Inflammatory macrophage treated with lipopolysaccharide for 1 hour (primary cell): Measurements from ENCODE around the gene GGPS1.
A peak's percentile ranks its signal among the peaks of the same experiment; 100 is the strongest.
"Not testable (repeated sequence)": the region's sequence is repeated elsewhere in the genome, so short reads cannot be mapped to it uniquely, and the experiment has no call there.

Experiments
- DNase-seq, 2 donors: peaks; one replicate each; pipeline ENCODE4 v3.0.0-alpha.2; 2020 to 2022

The GGPS1 gene

DNA sequence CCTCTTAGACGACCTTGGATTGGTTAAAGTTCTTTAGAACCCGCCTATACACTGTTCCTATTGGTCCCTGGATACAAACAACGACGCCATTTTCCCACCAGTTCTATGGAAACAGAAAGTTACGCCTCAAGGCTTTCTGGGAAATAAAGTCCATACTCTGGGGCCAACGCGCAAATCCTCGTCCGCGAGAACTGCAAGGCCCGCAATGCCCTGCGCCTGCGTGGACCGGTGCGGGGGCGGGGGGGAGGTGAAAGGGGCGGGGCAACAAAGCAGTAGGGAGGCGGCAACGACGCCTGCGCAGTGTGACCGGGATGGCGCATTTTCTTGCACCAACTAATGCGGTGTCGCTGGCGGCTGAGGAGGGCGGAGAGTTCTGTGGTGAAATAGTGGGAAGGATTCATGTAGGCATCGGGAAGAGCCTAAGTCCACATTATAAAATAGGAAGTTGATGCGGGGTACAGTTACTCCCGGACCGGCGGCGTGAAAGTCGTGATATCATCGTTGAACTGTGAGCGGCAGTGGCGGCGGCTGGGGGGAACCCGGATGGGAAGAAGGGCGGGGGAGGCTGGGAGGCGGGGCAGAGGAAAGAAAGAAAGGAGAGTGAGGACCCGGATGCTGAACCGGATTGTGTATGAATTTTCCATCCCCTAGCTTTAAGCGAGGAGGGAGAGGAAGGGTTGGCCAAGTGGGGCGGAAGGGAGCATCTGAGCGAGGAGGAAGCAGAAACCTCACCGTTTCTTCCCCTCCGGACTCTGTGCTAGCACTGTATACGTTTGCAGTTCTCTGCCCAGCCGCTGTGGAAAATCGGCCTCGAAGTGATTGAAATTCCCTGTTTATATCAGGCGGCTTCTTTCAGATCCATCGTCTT lies at the start of gene GGPS1:
Gene GGPS1, plus strand, starts transcription at position 300 of the 868 bp plus-strand sequence. CDS start 6,695 bp downstream, outside the sequence.
- peak; percentile 99 to 100 for DNase-seq

DNA sequence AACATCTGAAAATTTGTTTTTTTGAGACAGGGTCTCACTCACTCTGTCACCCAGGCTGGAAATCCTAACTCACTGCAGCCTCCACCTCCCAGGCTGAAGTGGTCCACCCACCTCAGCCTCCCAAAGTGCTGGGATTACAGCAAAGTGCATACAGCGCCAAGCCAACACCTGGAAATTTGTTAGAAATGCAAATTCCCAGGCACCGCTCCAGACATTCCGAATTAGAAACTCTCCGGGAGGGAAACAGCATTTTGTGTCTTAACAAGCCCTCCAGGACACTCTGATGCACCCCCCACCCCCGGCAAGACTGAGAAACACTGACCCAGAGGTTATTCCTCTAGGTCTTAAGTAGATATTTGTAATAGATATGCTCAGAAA lies 49.5 kb upstream of the GGPS1 start:
- no peak for DNase-seq

DNA sequence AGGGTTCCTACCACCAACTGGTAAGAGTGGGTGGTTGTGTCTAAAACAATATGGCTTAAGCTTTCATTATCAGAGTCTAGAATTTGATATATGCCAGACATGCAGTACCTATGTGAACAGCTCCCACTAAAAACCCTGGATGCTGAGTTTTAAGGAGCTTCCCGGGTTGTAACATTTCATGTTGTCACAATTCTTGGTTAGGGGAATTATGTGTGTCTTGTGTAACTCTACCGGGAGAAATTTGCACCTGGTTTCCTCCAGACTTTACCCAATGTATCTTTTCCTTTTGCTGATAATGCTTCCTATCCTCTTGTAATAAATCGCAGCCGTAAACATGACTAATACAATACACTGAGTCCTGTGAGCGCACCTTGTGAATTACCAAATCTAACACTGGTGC lies 48.7 kb upstream of the GGPS1 start:
- no peak for DNase-seq

DNA sequence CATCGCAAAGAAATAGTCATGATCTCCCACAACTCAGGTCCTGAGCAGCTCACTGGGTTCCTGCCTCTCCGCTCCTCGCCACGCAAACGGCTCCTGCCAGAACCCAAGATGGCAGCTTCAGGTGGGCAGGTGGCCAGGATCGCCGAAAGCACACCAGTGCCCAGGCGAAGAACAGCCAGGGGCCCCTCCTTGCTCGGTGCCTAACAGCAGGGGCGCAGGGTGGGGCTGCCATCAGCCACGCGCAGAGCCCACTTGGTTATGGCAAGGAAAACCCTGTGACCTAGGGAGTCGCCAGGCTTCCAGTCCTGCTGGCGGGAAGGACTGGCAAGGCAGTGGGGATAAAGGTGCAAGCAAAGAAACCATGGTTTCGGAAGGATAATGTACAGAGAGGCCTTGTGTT lies 47.9 kb upstream of the GGPS1 start:
- DNase-seq: no peak

DNA sequence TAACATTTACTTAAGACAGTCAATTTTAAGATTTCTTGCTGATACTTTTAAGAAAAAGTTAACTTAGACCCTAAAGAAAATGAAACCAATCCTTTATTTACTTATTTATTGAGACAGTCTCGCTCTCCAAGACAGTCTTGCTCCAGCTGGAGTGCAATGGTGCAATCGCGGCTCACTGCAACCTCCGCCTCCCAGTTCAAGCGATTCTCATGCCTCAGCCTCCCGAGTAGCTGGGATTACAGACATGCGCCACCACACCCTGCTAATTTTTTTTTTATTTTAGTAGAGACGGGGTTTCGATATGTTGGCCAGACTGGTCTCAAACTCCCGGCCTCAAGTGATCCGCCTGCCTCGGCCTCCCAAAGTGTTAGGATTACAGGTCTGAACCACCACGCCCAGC lies 44.7 kb upstream of the GGPS1 start:
- DNase-seq: not testable (repeated sequence)

DNA sequence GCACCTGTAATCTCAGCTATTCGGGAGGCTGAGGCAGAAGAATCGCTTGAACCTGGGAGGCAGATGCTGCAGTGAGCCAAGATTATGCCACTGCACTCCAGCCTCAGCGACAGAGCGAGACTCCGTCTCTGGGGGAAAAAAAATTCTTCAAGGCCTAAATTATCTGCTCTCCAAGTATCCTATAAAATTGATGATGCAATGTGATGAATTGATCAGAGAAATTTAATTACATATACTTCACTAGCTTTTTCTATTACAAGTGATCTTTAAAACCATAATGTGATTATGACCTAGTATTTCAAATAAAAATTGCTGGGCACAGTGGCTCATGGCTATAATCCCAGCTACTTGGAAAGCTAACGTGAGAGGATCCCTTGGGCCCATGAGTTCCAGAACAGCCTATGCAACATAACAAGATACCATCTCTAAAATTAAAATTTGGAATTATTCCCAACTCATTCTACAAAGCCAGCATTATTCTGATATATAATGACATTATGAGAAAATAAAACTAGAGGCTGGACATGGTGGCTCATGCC lies 44.1 kb upstream of the GGPS1 start:
- DNase-seq: no peak

DNA sequence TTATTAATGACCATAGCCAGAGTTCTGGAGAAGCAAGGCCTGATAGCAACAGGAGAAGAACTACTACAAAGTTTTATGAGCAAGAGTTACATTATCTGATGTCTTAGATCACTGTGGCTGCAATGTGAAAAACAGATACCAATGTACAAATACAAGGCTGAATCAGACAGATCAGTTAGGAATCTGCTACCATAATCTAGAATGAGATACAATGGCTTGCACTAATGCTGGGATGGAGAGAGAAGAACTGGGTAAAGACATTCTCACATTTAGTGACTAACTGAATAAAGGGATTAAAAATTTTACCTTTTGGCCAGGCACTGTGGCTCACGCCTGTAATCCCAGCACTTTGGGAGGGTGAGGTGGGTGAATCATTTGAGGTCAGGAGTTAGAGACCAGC lies 41.7 kb upstream of the GGPS1 start:
- no peak for DNase-seq

DNA sequence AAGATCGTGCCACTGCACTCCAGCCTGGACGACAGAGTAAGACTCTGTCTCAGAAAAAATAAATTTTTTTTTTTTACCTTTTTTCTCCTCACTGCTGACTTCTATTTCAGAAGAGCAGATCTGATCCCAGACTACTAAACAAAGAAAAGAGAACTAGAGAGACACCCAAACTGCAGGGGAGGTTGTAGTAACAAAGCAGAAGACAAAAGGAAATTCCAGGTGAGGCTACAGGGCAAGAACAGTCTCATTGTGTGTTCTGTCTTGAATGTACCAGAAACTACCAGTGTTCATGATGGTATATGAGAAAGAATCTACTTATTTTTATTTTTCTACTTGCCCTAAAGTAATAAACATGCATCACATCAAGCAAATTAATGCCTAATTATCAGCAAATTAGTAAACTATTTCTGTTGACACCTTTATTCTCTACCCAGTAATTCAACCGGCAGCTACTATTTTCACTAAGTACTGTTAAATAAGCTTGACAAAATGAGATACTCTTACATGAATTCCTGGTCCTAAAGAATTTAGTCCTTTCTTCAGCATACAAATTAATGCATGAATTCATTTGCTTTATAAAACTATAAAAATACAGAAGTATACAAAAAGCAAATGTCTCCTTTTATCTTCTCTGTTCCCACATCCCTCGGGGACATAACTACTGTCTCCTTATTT lies 41.0 kb upstream of the GGPS1 start:
- DNase-seq: no peak

DNA sequence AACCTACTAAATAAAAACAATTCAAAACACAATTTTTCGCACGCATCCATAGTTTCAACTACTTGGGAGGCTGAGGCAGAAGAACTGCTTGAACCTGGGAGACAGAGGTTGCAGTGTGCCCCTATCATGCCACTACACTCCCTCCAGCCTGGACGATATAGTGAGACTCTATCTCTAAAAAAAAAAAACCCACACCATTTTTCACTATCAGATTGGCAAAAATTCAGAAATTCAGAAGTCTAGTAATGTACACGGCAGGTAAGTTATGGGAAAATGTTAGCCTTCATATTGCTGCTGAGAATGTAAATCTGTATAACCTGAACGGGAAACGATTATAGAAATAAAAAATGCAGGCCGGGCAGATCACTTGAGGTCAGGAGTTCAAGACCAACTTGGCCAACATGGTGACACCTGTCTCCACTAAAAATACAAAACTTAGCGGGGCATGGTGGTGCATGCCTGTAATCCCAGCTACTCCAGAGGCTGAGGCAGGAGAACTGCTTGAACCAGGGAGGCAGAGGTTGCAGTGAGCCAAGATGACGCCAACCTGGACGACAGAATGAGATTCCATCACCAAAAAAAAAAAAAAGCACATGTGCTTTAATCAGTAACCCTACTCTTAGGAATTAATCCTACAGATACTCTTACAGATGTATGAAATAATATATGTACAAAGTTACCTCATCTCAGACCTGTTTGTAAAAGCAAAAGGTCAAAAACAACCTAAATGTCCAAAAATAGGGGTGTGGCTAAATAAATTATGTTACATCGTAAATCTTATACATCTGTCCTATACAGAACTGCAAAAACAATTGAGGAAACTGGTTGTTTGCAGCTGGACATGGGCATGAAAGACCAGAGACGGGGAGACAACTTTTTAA lies 38.3 kb upstream of the GGPS1 start:
- DNase-seq: no peak

DNA sequence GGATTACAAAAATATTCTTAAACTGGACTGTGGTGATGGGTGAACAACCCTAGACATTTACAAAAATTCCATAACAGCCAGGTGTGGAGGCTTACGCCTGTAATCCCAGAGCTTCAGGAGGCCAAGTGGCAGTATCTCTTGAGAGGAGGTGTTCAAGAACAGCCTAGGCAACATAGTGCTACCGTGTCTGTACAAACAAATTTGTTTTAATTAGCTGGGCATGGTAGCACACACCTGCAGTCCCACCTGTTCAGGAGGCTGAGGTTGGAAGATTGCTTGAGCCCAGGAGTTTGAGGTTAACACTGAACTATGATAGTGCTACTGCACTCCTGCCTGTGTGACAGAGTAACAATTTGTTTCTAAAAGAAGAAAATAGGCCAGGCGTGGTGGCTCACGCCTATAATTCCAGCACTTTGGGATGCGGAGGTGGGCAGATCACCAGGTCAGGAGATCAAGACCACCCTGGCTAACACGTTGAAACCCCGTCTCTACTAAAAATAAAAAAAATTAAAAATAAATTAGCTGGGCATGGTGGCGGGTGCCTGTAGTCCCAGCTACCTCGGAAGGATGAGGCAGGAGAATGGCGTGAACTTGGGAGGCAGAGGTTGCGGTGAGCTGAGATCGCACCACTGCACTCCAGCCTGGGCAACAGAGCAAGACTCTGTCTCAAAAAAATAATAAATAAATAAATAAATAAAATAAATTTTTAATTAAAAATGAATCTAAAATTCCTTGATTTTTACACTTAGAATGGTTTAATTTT lies 37.4 kb upstream of the GGPS1 start:
- no peak for DNase-seq

DNA sequence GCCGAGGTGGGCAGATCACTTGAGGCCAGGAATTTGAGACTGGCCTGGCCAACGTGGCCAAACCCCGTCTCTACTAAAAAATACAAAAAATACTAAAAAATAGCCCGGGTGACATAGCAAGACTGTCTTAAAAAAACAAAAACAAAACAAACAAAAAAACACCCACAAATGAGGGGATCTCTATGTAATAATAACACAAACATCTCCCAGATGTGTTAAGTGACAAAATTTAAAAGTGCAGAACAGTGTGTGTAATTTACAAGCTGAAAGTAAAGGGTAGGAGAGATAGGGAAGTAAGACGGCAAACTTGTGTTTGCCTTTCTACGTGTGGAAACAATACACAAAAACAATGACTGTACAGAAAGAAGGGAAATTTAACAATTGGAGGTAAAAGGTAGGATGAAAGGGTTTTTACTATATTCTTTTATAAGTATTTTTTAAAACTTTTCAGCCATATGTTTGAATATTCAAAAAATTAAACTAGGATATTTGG lies 36.7 kb upstream of the GGPS1 start:
- peak; percentile 19 to 22 for DNase-seq

DNA sequence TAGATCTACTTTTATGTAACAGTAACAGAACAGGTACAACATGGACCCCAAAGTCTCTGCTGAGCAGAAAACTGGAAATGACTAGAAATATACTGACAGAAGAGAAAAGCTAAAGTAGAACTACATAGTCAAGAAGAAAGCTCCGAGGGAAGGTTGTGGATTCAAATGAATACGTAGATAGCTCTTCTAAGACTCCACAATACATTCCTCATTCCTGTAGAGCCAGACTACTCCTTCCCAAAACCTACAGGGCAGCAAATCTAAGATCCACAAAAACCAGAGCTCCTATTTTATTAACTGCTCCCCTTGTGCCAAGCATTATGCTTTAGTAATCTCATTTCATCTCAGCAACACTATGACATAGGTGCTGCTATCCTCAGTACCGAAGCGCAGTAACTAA lies 35.6 kb upstream of the GGPS1 start:
- no peak for DNase-seq

DNA sequence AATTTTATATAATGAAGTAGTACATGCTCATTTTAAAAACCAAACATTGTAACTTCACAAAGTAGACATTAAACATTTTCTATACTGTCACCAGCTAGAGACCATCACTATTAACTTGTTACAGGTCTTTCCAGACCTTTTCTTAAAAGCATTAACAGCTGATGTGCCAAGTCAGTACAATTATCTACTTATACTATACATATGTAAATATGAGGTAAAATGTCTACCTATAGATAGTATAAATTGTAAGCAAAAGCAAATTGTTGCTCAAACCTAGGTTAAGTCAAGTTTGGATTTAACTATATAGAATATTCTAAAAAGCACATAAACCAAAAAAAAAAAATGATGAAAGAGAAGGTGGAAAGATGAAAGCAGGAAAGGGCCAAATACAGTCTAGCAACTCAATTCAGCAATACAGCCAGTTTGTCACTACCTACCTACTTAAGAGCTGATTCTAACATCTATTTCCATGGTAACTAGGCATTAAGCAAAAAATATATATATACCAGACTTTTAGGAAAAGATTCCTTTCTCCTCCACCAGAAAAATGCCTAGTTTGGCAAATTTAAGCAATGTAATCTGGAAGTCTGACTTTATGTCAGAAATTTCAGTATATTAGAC lies 34.9 kb upstream of the GGPS1 start:
- DNase-seq: no peak

DNA sequence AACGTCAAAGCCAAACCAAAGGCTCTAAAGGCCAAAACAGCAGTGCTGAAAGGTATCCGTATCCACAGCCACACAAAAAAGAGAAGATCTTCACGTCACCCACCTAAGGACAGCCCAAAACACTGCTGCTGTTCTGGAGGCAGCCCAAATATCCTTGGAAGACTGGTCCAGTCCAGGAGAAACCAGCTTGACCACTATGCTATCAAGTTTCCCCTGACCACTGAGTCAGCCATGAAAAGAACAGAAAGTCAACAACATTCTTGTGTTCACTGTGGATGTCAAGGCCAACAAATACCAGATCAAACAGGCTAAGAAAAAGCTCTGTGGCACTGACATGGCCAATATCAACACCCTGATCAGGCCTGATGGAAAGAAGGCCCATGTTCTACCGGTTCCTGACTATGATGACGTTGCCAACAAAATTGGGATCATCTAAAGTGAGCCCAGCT lies 32.4 kb upstream of the GGPS1 start:
- no peak for DNase-seq

DNA sequence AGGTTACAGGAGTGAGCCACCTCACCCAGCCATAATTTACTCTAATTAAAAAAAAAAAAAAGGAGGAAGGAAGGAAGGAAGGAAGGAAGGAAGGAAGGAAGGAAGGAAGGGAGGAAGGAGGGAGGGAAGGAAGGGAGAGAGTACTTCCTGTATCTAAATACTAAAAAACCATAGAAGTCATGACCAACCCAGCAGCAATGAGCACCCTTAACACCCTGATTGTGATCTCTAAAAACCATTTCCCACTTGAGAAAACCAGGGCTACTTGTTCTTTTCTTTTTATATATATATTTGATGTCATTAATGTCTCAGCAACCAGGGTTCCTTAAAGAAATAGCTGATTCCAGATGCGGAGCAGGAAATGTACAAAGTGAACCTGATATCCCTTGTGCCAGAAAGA lies 31.6 kb upstream of the GGPS1 start:
- no peak for DNase-seq

DNA sequence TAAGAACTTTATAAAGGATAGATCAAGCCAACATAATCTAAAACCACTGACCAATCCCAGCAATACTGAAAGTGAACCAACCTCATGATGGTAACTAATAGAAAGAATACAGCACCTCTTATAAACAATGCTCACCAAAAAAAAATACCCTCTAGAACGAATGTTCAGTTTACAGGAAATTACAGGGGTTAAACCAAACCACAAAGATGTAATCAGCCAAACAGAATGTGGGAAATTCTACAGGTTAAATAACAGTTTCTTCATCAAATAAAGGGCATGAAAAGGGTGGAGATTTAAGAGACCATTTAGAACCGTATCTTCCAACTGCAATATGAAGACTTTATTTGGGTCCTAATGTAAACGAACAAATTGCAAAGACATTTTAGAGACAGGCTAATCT lies 30.8 kb upstream of the GGPS1 start:
- DNase-seq: no peak

DNA sequence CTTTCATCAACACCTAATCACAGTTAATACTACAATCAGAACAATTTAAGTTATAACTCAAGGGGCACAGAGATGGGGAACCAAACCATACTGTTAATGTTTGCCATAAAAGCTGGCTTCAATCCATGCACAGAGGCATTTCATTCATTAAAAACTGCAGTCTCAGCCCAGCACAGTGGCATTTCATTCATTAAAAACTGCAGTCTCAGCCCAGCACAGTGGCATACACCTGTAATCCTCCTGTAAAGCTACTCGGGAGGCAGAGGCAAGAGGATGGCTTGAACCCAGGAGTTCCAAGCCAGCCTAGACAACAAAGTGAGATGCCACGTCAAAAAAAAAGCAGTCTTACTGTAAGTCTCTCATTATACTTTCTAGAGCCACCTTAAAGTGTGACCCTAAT lies 29.6 kb upstream of the GGPS1 start:
- DNase-seq: no peak

DNA sequence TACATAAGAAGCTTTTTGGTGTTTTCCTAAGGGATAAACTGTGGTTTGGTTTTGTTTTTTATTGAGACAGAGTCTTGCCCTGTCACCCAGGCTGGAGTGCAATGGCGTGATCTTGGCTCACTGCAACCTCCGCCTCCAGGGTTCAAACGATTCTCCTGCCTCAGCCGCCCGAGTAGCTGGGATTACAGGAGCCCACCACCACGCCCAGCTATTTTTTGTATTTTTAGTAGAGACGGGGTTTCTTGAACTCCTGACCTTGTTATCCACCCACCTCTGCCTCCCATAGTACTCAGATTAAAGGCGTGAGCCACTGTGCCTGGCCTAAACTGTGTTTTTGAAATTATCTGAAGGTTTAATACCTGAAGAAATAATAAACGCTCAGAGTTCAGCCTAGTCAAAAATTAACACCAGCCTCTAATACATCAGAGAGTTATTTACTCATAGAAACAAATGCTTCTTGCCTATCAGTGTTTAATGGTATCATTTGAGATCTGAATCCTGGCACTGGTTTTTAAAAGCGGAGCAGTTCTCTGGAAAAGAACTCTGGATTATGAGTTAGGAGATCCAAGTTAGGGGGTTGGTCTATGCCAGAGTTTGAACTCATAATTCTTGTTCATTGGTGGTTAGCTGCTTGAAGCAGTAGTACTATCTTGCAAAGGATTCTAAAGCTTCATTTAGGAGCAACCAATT lies 29.1 kb upstream of the GGPS1 start:
- DNase-seq: no peak

DNA sequence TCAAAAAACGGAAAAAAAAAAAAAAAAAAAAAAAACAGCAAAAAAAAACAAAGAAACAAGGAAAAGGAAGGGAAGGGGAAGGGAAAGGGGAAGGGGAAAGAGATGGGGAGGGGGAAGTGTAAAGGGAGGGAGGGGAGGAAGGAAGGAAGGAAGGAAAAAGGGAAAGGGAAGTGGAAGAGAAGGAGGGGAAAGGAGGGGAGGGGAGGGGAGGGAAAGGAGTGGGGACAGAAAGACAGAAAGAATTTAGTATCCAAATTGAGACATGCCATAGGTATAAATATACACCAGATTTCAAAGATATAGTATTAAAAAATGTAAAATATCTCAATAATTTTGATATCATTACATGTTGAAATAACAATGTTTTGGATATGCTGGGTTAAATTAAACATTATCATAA lies 26.2 kb upstream of the GGPS1 start:
- DNase-seq: no peak

DNA sequence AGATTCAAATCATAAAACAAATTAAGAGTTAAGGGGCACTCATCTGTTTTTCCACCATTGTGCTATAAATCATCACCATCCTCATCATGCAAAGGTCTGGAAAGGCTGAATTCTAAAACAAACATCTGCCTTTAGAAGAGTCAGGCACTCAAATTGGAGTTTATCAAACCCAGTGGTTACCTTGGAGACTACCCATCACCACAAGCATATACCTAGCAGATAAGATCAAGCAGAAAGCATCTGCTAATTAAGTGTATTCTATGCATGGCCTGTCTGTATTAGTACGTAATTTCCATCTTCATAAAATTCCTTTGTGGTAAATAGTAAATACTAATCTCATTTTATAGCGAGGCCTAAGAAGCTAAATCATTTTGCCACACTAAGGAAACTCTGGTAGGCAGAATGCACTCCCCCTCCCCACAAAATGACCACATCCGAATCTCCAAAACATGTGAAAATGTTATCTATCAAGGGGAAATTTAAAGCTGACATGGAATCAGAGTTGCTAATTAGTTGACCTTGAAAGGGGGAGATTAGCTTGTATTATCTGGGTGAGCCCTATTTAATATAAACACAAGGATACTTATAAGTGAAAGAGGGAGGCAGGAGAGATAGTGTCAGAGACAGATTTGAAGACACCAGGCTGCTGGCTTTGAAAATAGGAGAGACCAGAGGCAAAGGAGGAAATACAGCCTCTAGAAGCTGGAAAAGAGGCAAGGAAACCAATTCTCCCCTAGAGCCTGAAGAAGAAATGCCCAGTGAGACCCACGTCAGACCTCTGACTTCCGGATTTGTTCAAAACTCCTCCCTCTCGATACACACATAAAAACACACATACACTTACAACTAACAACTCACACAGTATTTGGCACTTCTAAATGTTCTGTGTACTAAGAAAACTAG lies 23.6 kb upstream of the GGPS1 start:
- peak in 1 of 2 donors; percentile 40 for DNase-seq
